ENCODE measurements around the gene CLIP4.

DNA sequence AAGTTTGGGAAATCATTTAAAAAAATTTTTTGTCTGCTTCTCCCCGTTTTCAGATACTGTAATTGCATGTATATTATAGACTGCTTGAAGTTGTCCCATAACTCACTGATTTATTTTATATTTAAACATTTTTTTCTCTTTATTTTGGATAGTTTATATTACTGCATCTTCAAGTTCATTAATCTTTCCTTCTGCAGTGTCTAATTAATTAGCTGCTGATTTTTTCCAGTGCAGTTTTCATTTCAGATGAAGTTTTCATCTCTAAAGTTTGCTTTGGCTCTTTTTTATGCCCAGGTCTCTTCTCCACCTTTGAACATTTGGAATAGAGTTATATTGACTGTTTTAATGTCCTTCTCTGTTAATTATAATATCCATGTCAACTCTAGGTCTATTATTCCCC is 9.3 kb downstream of the CLIP4 start:
- TF ChIP-seq, protein P1, sequence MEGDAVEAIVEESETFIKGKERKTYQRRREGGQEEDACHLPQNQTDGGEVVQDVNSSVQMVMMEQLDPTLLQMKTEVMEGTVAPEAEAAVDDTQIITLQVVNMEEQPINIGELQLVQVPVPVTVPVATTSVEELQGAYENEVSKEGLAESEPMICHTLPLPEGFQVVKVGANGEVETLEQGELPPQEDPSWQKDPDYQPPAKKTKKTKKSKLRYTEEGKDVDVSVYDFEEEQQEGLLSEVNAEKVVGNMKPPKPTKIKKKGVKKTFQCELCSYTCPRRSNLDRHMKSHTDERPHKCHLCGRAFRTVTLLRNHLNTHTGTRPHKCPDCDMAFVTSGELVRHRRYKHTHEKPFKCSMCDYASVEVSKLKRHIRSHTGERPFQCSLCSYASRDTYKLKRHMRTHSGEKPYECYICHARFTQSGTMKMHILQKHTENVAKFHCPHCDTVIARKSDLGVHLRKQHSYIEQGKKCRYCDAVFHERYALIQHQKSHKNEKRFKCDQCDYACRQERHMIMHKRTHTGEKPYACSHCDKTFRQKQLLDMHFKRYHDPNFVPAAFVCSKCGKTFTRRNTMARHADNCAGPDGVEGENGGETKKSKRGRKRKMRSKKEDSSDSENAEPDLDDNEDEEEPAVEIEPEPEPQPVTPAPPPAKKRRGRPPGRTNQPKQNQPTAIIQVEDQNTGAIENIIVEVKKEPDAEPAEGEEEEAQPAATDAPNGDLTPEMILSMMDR (IDR thresholded peaks at IDR 0.05), result no peak
- no peak for TF ChIP-seq EP300 (IDR thresholded peaks at IDR 0.05)

Measured in ovary (tissue), 3 donors.